HG03571 (cell line): ENCODE results near the gene KCTD11.
"Not testable (repeated sequence)": the region's sequence is repeated elsewhere in the genome, so short reads cannot be mapped to it uniquely, and the experiment has no call there.

Experiments used
- ATAC-seq: cut with Tn5 transposase; IDR thresholded peaks from one replicate; pipeline ENCODE4 v1.9.1; 2021; ENCODE audit not compliant: unreplicated experiment

The KCTD11 gene

GRCh38 chr17:7322520-7323194 lies 29.3 kb upstream of the KCTD11 start:
- ATAC-seq: no peak

DNA sequence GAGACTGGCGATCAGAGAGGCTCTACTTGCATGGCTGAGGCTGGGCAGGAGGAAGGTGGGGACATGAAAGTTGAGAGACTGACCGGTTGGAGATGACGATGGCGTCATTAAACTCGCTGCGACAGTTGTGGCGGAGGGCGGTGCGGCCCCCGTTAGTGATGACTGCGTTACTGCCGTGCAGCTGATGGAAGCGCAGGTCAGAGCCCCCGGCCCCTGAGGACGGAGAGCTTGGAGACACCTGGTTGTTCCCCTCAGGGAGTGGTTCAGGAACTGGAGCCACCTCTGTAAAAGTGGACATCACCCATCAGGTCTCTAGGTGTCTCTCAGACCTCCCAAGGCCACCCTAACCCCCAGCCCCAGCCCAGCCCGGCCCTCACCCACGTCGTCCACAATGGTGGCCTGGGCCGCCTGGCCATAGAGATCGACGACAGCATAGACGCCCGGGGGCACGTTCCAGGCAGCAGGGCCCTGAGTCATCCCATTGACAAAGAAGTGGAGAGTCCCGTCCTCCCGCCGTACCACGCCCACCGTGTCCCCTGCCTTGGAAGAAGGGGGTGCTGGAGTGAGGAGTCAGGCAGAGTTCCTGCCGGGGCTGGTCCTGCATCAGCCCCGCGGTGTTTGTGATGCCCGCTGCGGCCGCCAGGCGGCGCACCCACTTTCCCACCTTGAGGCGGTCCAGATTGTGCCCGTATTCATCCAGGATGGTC lies 28.1 kb upstream of the KCTD11 start:
- no peak for ATAC-seq

- ATAC-seq: no peak
These were observed 27.6 kb upstream of the KCTD11 start for GRCh38 chr17:7324438-7324779.

- ATAC-seq: no peak
These were observed 26.9 kb upstream of the KCTD11 start for GRCh38 chr17:7325031-7325528.

DNA sequence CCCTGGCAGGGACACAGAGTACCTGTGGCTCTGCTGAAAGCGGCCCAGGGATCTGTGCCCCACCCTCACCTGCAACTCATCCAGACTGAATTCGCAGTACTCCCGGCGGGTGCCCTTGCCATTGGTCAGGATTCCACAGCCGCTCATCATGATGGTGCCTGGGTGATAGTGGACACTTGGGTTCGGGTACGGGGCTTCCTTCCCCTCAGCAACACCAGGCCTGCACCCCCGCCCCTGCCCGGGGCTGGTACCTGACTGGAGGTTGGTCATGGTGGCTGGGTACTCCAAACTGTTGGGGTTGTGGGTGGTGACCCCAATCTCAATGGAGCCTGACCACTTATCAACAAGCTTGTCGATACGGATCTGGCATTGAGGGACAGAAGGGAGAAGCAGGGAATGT lies 25.8 kb upstream of the KCTD11 start:
- no peak for ATAC-seq

GRCh38 chr17:7327056-7327455 lies 24.9 kb upstream of the KCTD11 start:
- ATAC-seq: no peak

GRCh38 chr17:7327501-7327900 lies 24.5 kb upstream of the KCTD11 start:
- no peak for ATAC-seq

DNA sequence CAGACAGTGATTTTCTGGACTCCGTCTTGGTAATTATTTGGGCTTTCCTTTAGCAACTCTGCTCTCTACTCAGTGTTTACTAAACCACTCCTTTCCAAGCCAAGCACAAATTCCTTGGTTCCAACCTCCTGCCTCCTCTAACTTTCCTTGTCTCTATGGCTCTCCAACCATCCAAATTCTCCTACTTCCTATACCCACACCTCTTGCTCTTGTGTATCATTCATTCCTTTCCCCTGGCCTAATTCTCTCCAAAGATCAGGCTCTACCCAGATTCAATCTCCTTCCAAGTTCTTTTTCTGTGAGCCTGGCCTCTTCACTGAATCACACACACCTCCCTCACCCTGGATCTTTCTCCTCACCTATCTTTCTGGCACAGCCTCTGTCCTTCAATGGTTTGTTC lies 24.0 kb upstream of the KCTD11 start:
- ATAC-seq: no peak

- peak; percentile 3 for ATAC-seq
These were observed 23.1 kb upstream of the KCTD11 start, which contains the start of gene NEURL4 for GRCh38 chr17:7328840-7329373. NEURL4 (minus strand) TSS chr17:7329335; CDS start chr17:7329312, 23 bp downstream.

- peak; percentile 44 for ATAC-seq
These were observed 22.5 kb upstream of the KCTD11 start for GRCh38 chr17:7329374-7329996.

- ATAC-seq: peak; percentile 29
These were observed 21.8 kb upstream of the KCTD11 start for GRCh38 chr17:7329997-7330637.

GRCh38 chr17:7330638-7331015 lies 21.3 kb upstream of the KCTD11 start:
- ATAC-seq: no peak

DNA sequence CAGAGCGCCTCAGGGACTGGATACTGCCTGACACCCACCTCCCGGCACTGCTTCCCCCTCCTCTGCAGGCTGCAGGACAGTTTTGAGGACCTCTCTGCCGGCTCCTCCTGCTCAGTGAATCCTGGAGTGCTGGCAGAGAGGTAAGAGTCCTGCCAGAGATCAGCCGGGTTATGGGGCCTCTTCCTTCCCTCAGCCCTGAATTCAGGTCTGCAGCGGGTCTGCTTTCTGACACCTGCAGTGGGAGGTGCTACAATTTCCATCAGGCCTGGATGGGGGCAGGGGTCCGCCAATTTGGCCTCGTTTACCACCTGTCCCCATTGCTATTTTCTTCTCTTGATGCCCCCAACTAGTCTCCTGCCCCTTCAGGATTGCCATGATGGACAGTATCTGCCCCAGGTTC lies 19.9 kb upstream of the KCTD11 start:
- no peak for ATAC-seq

DNA sequence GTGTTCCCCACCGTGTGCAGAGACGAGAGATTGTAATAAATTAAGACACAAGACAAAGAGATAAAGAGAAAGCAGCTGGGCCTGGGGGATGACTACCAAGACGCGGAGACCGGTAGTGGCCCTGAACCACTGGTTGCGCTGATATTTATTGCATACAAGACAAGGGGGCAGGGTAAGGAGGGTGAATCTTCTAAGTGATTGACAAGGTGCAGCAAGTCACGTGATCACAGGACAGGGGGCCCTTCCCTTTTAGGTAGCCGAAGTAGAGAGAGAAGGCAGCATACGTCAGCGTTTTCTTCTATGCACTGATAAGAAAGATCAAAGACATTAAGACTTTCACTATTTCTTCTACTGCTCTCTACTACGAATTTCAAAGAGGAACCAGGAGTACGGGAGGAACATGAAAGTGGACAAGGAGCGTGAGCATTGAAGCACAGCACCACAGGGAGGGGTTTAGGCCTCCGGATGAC lies 19.3 kb upstream of the KCTD11 start:
- not testable (repeated sequence) for ATAC-seq

DNA sequence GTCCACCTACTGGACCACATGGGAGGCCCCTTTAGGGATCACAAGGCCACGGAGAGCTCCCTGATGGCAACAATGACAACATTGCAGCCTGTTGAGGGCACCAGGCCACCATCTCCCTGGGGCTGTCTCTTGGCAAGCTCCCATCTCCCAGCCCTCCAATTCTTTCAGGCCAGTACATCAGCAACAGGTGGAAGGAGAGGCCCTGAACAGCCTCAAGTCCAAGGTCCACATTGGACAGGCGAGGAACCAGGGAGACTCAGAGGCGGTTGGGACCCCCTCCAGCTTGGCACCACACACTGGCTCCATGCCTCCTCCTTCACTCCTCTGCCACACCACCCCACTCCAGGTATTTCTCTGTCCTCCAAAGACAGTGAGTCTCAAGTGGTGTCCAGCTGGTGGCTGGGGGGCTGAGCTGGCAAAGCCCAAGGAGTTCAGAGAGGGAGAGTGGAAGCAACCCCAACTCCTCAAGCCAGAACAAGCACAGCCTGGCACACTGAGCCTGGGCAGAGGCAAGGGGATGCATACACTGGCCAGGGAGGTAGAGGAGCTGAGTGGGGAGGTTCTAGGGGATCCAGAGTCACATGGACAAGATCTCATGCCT lies 16.9 kb upstream of the KCTD11 start:
- no peak for ATAC-seq

GRCh38 chr17:7335765-7336164 lies 16.2 kb upstream of the KCTD11 start:
- ATAC-seq: not testable (repeated sequence)

GRCh38 chr17:7336240-7337175 lies 15.5 kb upstream of the KCTD11 start, which contains the start of gene ACAP1:
ACAP1 (plus strand) TSS chr17:7336529; CDS start chr17:7336735, 206 bp downstream.
- ATAC-seq: no peak

GRCh38 chr17:7337600-7337999 lies 14.4 kb upstream of the KCTD11 start:
- ATAC-seq: not testable (repeated sequence)

DNA sequence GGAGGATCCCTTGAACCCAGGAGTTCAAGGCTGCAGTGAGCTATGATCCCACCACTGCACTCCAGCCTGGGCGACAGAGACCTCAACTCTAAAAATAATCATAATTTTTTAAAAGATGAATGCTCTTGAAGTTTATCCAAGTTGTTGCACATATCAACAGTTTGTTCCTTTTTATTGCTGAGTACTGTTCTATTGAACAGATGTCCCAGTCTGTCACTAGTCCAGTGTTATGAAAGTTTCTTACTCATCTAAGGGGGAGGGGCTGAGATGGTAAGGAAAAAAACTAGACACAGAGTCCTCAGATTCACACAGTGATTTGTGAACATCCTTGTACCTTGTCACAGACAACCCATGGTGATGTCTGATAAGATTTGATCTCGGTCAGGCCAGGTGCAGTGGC lies 11.8 kb upstream of the KCTD11 start:
- no peak for ATAC-seq

DNA sequence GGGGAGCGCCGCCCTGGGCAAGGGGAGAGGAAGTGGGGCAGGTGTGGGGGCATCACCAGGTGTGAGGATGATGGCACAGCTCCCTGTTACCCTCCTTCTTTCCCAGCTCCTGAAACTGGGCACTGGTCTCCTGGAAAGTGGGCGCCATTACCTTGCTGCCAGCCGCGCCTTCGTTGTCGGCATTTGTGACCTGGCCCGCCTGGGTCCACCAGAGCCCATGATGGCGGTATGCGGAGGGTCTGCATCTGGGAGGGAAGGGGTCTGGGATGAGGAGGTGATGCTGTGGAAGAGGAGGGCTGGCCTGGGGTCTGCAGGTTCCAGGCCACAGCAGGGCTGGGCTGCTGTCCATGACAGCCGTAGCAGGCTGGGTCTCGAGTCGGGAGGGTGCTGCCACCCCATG lies 10.1 kb upstream of the KCTD11 start:
- ATAC-seq: no peak
